Kidney (tissue), 14 donors: ENCODE measurements around the gene CCDC50. TPM values are rescaled to one million over a fixed set of nuclear protein-coding genes. Genes with fewer than 3 reads are reported as not detected.
A peak's percentile ranks its signal among the peaks of the same experiment; 100 is the strongest.

ENCODE experiments used
- DNase-seq, 5 donors: peaks; one replicate each; pipeline ENCODE4 v3.0.0-alpha.2; 2013 to 2020
- FAIRE-seq: peaks from 2 replicates; lab custom pipeline; 2012; peaks lifted over from hg19 to GRCh38; lab: Jason Lieb, UNC
- H3K27ac ChIP-seq, 2 donors: one replicate each; pipeline ENCODE4 v1.7.0; 2013; ENCODE audit warnings: low read depth in 2 of 2, low read length in 2 of 2, inconsistent platforms in 1 of 2
- H3K27me3 ChIP-seq: one replicate; pipeline ENCODE4 v1.7.1; 2013; ENCODE audit warnings: low read length, inconsistent platforms; ENCODE audit not compliant: control insufficient read depth, insufficient read depth
- H3K36me3 ChIP-seq, 3 donors: one replicate each; pipeline versions ENCODE4 v1.7.0 to v1.7.1; 2013; ENCODE audit warnings: low read length in 3 of 3, control low read depth in 1 of 3, inconsistent platforms in 1 of 3; ENCODE audit not compliant: insufficient read depth in 3 of 3, control insufficient read depth in 2 of 3
- H3K4me1 ChIP-seq, 3 donors: one replicate each; pipeline versions ENCODE4 v1.7.0 to v1.7.1; 2013; ENCODE audit warnings: low read length in 3 of 3, inconsistent platforms in 1 of 3, low read depth in 1 of 3; ENCODE audit not compliant: control insufficient read depth in 2 of 3, insufficient read depth in 2 of 3
- H3K4me3 ChIP-seq, 3 donors: one replicate each; pipeline versions ENCODE4 v1.7.0 to v1.8.1; 2013; ENCODE audit warnings: low read length in 3 of 3, control low read depth in 1 of 3, inconsistent platforms in 1 of 3
- H3K9ac ChIP-seq, 3 donors: one replicate each; pipeline versions ENCODE4 v1.7.0 to v1.7.1; 2013; ENCODE audit warnings: low read length in 3 of 3, control low read depth in 1 of 3, inconsistent platforms in 1 of 3
- H3K9me3 ChIP-seq, 3 donors: one replicate each; pipeline versions ENCODE4 v1.7.0 to v1.7.1; 2013; ENCODE audit warnings: low read length in 3 of 3, control low read depth in 1 of 3, inconsistent platforms in 1 of 3; ENCODE audit not compliant: control insufficient read depth in 2 of 3, insufficient read depth in 1 of 3
- CTCF ChIP-seq: IDR thresholded peaks from 3 replicates; pipeline ENCODE4 v1.5.1; 2012; ENCODE audit warnings: mild to moderate bottlenecking, moderate library complexity, borderline replicate concordance; ENCODE audit not compliant: insufficient read depth; ENCODE audit errors: extremely low read depth
- intact Hi-C: fragments of 100-400 bp; cut with DNase I; formaldehyde crosslinking; loops from one replicate; pipeline ENCODE4 v1.11.1; 2022
- polyA plus RNA-seq: library from polyadenylated mRNA; stranded (reverse); fragments of 350-450 nt; fragmentation: Illumina TruSeq; extraction: RNeasy Lipid Tissue Mini Kit (QIAGEN cat#74804); gene quantifications from one replicate; pipeline ENCODE4 v1.2.3, GENCODE V29; 2014; ENCODE audit warnings: low read depth, low replicate concordance; ENCODE audit not compliant: insufficient read depth
- total RNA-seq: library from RNA; stranded (reverse); fragmentation: NEBNext Ultra II Directional; extraction: Animal tissue kit (Norgen Biotek cat#: 25700); gene quantifications from one replicate; pipeline ENCODE4 v1.2.1, GENCODE V29; 2021
- donor health status: control.
- donor health status: control.
- donor health status: control.
- donor health status: control.
- donor health status: control.
- donor health status: DM: yes; HTN: yes; CAD: no.
- donor health status: Normal renal cell carcinoma (clear cell type).

The CCDC50 gene
- total and polyA plus RNA-seq, 2 donors from 2014 or later = 34.7 to 105 TPM

GRCh38 chr3:191313296-191313695 is 15.9 kb upstream of the CCDC50 start:
- FAIRE-seq (no peak), DNase-seq (no peak)
- no peak overlapping the region for H3K9ac ChIP-seq
- intact Hi-C loops = no loop called here
- H3K9me3 ChIP-seq = no peaks in the 10 kb centered on the region
- H3K27ac ChIP-seq = no peak overlapping the region
- no peaks in the 10 kb centered on the region for H3K27me3 ChIP-seq
- no peak for TF ChIP-seq CTCF
- H3K36me3 ChIP-seq = no peaks in the 10 kb centered on the region
- H3K4me1 ChIP-seq = no peaks in the 10 kb centered on the region
- no peak overlapping the region for H3K4me3 ChIP-seq

- FAIRE-seq = no peak
- no peaks in the 10 kb centered on the region for H3K27me3 ChIP-seq
Measured at GRCh38 chr3:191314109-191314728, 15.0 kb upstream of the CCDC50 start.

GRCh38 chr3:191316876-191317603 is 12.2 kb upstream of the CCDC50 start:
- Histone ChIP-seq H3K36me3 (no peaks in the 10 kb centered on the region), H3K9me3 (no peaks in the 10 kb centered on the region), H3K4me1 (no peaks in the 10 kb centered on the region), H3K27me3 (no peaks in the 10 kb centered on the region), H3K9ac (no peak overlapping the region), H3K27ac (no peak overlapping the region), H3K4me3 (no peak overlapping the region)
- TF ChIP-seq CTCF = no peak
- FAIRE-seq = no peak
- intact Hi-C loops = no loop called here
- DNase-seq = peak in 1 of 5 donors; percentile 61

More at GRCh38 chr3:191314109-191314728, 15.0 kb upstream of the CCDC50 start:
- DNase-seq = no peak
- Histone ChIP-seq H3K36me3 (no peaks in the 10 kb centered on the region), H3K4me1 (no peaks in the 10 kb centered on the region), H3K9ac (no peak overlapping the region), H3K27ac (no peak overlapping the region), H3K9me3 (no peaks in the 10 kb centered on the region), H3K4me3 (no peak overlapping the region)
- intact Hi-C loops = no loop called here
- TF ChIP-seq CTCF = no peak
